A673 (cell line): ENCODE results near the gene FAM47E. TPM values are rescaled to one million over a fixed set of nuclear protein-coding genes. Genes with fewer than 3 reads are reported as not detected.

Source experiments
- BruUV-seq: library from RNA; stranded (reverse); fragments of 400-500 nt; replicated peaks from 2 replicates; lab custom pipeline; 2021; lab: Mats Ljungman, UMichigan
- CTCF ChIA-PET: fragments of 300-600 bp; sonication (Branson Sonifier 250); formaldehyde crosslinking; loops from one replicate; lab custom pipeline; 2022; ENCODE audit warnings: antibody characterized with exemption; lab: Charles Lee
- POLR2A ChIA-PET: fragments of 300-600 bp; sonication (Branson Sonifier 250); formaldehyde crosslinking; loops from one replicate; lab custom pipeline; 2022; ENCODE audit warnings: antibody characterized with exemption; ENCODE audit not compliant: low non-redundant PET; lab: Charles Lee
- DNase-seq: peaks from one replicate; pipeline ENCODE4 v3.0.0-alpha.2; 2015; ENCODE audit warnings: low spot score
- H3K27ac ChIP-seq: fragments of 200-600 bp; sonication (generic); 2 replicates; pipeline ENCODE4 v1.5.1; 2016; ENCODE audit warnings: mixed run types, low read depth, mild to moderate bottlenecking, mixed read lengths, antibody characterized with exemption, low read length; ENCODE audit not compliant: poor library complexity, severe bottlenecking
- H3K27me3 ChIP-seq: fragments of 200-600 bp; sonication (generic); replicated peaks from 2 replicates; pipeline ENCODE4 v1.6.1; 2017; ENCODE audit warnings: mixed run types, low read depth, mild to moderate bottlenecking, mixed read lengths, antibody characterized with exemption, low read length; ENCODE audit not compliant: insufficient read depth, poor library complexity
- H3K36me3 ChIP-seq: fragments of 200-600 bp; sonication (generic); 2 replicates; pipeline ENCODE4 v1.6.1; 2016; ENCODE audit warnings: mixed run types, mild to moderate bottlenecking, mixed read lengths, antibody characterized with exemption, low read length; ENCODE audit not compliant: insufficient read depth, poor library complexity, severe bottlenecking
- H3K4me1 ChIP-seq: fragments of 200-600 bp; sonication (generic); 2 replicates; pipeline ENCODE4 v1.6.1; 2017; ENCODE audit warnings: mixed run types, mild to moderate bottlenecking, mixed read lengths, antibody characterized with exemption, low read length; ENCODE audit not compliant: insufficient read depth, poor library complexity, severe bottlenecking
- H3K4me3 ChIP-seq: fragments of 200-600 bp; sonication (generic); 2 replicates; pipeline ENCODE4 v1.5.1; 2016; ENCODE audit warnings: low read depth, mixed run types, mild to moderate bottlenecking, mixed read lengths, low read length; ENCODE audit not compliant: poor library complexity, severe bottlenecking
- H3K9me3 ChIP-seq: fragments of 200-600 bp; sonication (generic); 2 replicates; pipeline ENCODE4 v1.6.1; 2016; ENCODE audit warnings: mixed run types, low read depth, mild to moderate bottlenecking, mixed read lengths, antibody characterized with exemption, low read length; ENCODE audit not compliant: poor library complexity, severe bottlenecking
- EZH2 ChIP-seq: fragments of 200-600 bp; sonication (generic); IDR thresholded peaks from 2 replicates; pipeline ENCODE4 v1.6.1; 2017; ENCODE audit warnings: borderline replicate concordance, low read depth, mild to moderate bottlenecking, mixed read lengths, antibody characterized with exemption, low read length; ENCODE audit not compliant: poor library complexity, severe bottlenecking
- intact Hi-C: fragments of 100-400 bp; cut with micrococcal nuclease; formaldehyde crosslinking; loops from one replicate; pipeline ENCODE4 v1.10.0; 2022; ENCODE audit not compliant: unreplicated experiment
- total RNA-seq: library from RNA; stranded (reverse); gene quantifications from 2 replicates; pipeline ENCODE4 v1.2.3, GENCODE V29; 2021
- TF ChIP-seq, protein P1 (sequence below): fragments of 300-800, 200-600 bp; sonication (generic); conservative IDR thresholded peaks from 2 replicates; pipeline ENCODE4 v1.5.1; 2017; ENCODE audit warnings: low read depth, mild to moderate bottlenecking, antibody characterized with exemption, low read length, moderate library complexity, mixed read lengths

The FAM47E gene
- total RNA-seq, 1 experiment from 2014 or later, result 0.21 TPM

DNA sequence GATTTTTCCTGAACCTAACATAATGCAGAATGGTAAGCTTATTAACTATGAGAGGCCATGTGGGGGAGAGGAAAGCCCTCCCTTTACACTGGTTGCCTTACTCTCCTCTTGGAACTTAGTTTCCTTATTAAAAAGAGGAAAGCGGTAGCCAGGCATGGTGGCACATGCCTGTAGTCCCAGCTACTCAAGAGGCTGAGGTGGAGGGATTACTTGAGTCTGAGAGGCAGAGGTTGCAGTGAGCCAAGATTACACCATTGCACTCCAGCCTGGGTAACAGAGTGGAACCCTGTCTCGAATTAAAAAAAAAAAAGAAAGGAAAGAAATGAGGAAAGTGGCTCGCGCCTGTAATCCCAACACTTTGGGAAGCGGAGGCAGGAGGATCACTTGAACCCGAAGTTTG, 2.0 kb downstream of the FAM47E start:
- POLR2A ChIA-PET, result no interaction called here
- TF ChIP-seq EZH2, result no peak
- TF ChIP-seq, protein P1, sequence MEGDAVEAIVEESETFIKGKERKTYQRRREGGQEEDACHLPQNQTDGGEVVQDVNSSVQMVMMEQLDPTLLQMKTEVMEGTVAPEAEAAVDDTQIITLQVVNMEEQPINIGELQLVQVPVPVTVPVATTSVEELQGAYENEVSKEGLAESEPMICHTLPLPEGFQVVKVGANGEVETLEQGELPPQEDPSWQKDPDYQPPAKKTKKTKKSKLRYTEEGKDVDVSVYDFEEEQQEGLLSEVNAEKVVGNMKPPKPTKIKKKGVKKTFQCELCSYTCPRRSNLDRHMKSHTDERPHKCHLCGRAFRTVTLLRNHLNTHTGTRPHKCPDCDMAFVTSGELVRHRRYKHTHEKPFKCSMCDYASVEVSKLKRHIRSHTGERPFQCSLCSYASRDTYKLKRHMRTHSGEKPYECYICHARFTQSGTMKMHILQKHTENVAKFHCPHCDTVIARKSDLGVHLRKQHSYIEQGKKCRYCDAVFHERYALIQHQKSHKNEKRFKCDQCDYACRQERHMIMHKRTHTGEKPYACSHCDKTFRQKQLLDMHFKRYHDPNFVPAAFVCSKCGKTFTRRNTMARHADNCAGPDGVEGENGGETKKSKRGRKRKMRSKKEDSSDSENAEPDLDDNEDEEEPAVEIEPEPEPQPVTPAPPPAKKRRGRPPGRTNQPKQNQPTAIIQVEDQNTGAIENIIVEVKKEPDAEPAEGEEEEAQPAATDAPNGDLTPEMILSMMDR, result no peak
- intact Hi-C loops, result no loop called here
- BruUV-seq, result no TSS peak
- CTCF ChIA-PET, result no interaction called here
- H3K4me1 ChIP-seq, result no peaks in the 10 kb centered on the region
- no peak overlapping the region for H3K4me3 ChIP-seq
- no peak overlapping the region for H3K27ac ChIP-seq
- peaks cover 43% of the 10 kb centered on the region for H3K27me3 ChIP-seq
- no peaks in the 10 kb centered on the region for H3K9me3 ChIP-seq
- DNase-seq, result no peak
- no peaks in the 10 kb centered on the region for H3K36me3 ChIP-seq

GRCh38 chr4:76256032-76256431, 4.5 kb downstream of the FAM47E start:
- no peak for DNase-seq
- Histone ChIP-seq H3K9me3 (no peaks in the 10 kb centered on the region), H3K36me3 (no peaks in the 10 kb centered on the region), H3K4me1 (no peaks in the 10 kb centered on the region), H3K27me3 (peaks cover 27% of the 10 kb centered on the region), H3K27ac (no peak overlapping the region), H3K4me3 (no peak overlapping the region)
- ChIA-PET CTCF (no interaction called here), POLR2A (no interaction called here)
- intact Hi-C loops, result no loop called here
- BruUV-seq, result no TSS peak
- TF ChIP-seq, protein P1, result no peak
- TF ChIP-seq EZH2, result no peak

GRCh38 chr4:76256968-76257367, 5.4 kb downstream of the FAM47E start:
- no TSS peak for BruUV-seq
- Histone ChIP-seq H3K27me3 (peaks cover 18% of the 10 kb centered on the region), H3K36me3 (no peaks in the 10 kb centered on the region), H3K27ac (no peak overlapping the region), H3K9me3 (no peaks in the 10 kb centered on the region), H3K4me3 (no peak overlapping the region), H3K4me1 (no peaks in the 10 kb centered on the region)
- DNase-seq, result no peak
- CTCF ChIA-PET, result no interaction called here
- TF ChIP-seq, protein P1, result no peak
- no peak for TF ChIP-seq EZH2
- intact Hi-C loops, result no loop called here
- POLR2A ChIA-PET, result no interaction called here
